ENCODE measurements around the gene XDH.
A peak's percentile ranks its signal among the peaks of the same experiment; 100 is the strongest.

XDH gene

DNA sequence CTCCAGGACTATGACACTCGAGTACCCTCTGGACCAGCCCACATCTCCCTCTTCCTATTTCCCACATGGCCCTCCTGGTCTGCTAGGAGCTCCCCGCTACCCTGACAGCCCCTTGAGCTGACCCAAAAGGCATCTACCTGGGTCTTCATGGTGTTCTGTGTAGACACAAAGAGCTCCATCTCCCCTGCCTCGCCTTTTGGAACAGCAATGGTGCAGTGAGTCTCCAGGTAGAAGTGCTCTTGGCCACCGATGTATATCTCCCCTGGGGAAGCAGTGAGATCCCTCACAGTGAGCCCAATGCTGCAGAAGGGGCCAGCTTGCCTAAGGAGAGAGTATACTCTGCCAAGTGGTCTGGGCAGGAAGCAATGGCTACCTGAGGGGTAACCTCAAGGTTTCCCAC is 47.8 kb downstream of the XDH start:
- no peak overlapping the region for H2AFZ ChIP-seq (ENCODE audit: low read length, unreplicated experiment)
- H3K79me2 ChIP-seq (ENCODE audit: control insufficient read depth, insufficient read depth, low read length, unreplicated experiment) = no peaks in the 10 kb centered on the region
- H3K36me3 ChIP-seq (ENCODE audit: insufficient read depth, low read length) = no peaks in the 10 kb centered on the region
- no peak overlapping the region for H3K4me3 ChIP-seq (ENCODE audit: low read depth, low read length)
- H3K4me1 ChIP-seq (ENCODE audit: control insufficient read depth, insufficient read depth, low read length, unreplicated experiment) = no peaks in the 10 kb centered on the region
- no peaks in the 10 kb centered on the region for H3K27me3 ChIP-seq (ENCODE audit: insufficient read depth, low read length)
- no peak overlapping the region for H3K27ac ChIP-seq (ENCODE audit: low read depth, low read length)

DNA sequence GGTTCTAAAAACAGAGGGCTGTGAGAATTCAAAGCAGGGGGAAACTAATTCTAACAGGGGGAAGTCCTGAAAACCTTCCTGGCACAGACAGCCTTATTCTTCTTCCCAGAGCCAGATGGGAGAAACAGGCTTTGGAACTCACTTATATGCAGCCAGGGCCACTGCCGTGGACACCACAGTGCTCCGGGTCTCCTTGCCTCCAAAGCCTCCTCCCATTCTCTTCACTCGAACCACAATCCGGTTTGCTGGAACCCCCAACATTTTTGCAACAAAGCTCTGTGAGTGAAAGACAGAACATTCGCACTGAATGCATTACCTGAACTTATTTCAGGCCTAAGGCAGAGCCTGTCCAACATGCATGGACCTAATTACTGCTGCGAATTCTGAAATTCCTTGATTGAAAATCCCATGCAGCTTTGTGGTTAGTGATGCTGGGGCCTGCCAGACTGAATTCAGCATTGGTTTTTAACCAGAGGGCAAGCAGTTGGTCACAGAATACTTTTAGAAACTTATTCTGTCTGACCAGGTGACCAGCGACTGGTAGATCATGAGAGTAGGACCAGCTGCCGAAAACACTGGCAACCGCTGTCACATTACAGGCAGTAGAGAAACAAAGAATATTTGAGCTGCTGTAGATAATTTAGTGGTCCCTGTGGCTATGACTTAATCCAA is 48.6 kb downstream of the XDH start:
- Histone ChIP-seq H3K27me3 (ENCODE audit: insufficient read depth, low read length) (no peaks in the 10 kb centered on the region), H3K36me3 (ENCODE audit: insufficient read depth, low read length) (no peaks in the 10 kb centered on the region), H3K79me2 (ENCODE audit: control insufficient read depth, insufficient read depth, low read length, unreplicated experiment) (no peaks in the 10 kb centered on the region), H3K4me1 (ENCODE audit: control insufficient read depth, insufficient read depth, low read length, unreplicated experiment) (no peaks in the 10 kb centered on the region), H3K4me3 (ENCODE audit: low read depth, low read length) (no peak overlapping the region), H3K27ac (ENCODE audit: low read depth, low read length) (no peak overlapping the region), H2AFZ (ENCODE audit: low read length, unreplicated experiment) (no peak overlapping the region)

DNA sequence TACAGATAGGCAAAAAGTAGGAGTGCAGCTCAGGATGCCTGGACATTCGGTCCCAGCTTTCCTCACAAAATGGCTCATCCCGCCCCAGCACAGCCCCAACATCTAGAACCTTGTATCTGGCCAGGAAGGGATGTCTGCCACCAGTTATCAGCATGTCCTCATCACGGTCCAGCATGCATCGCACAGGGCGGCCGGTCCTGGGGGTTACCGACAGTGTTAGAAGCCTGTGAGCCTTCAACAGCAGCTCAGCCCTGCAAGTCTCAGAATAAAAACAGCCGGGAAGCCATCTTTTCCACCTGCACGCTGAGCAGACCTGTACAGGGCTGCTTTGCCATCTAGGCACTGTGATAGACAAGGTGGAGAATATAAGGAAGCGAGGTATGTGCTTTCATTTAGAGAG is 49.2 kb downstream of the XDH start:
- H3K27me3 ChIP-seq (ENCODE audit: insufficient read depth, low read length) = no peaks in the 10 kb centered on the region
- H3K27ac ChIP-seq (ENCODE audit: low read depth, low read length) = no peak overlapping the region
- H3K4me3 ChIP-seq (ENCODE audit: low read depth, low read length) = no peak overlapping the region
- H3K36me3 ChIP-seq (ENCODE audit: insufficient read depth, low read length) = no peaks in the 10 kb centered on the region
- no peaks in the 10 kb centered on the region for H3K79me2 ChIP-seq (ENCODE audit: control insufficient read depth, insufficient read depth, low read length, unreplicated experiment)
- no peaks in the 10 kb centered on the region for H3K4me1 ChIP-seq (ENCODE audit: control insufficient read depth, insufficient read depth, low read length, unreplicated experiment)
- no peak overlapping the region for H2AFZ ChIP-seq (ENCODE audit: low read length, unreplicated experiment)

DNA sequence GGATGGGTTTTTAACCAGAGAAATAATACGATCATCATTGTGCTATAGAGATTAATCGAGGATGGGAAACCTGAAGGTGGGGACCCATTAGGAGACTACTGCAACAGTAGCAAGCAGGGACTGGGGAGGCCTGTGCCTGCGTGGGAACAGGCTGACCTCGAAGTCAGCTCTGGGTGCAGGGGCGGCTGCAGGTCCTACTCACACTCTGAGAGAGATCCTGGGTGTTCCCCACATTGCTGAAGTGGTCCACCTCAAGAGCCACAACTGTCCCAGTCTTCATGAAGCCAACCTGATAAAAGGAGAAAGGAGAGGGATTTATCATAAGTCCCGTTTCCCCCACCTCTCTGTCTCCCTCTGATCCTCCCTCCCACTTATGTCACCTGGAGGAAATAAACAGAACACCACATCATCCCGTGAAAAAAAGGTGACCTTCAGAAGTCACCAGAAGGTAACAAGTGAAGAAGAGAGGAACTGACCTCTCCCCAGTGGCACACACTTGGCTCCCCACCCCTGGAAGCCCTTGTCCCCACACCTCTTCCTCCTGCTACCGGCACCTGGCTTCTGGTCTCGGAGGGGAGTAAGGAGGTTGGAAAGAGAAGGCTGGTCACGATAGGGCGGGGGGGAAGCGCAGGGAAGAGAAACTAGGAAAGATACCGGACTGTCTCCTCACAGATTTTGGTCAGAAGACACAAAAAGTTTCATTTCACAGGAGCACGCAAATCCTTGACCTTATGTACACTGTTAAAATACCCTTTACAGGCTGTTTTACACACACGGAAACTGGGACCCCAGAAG is 50.4 kb downstream of the XDH start:
- H2AFZ ChIP-seq (ENCODE audit: low read length, unreplicated experiment) = no peak overlapping the region
- H3K4me1 ChIP-seq (ENCODE audit: control insufficient read depth, insufficient read depth, low read length, unreplicated experiment) = no peaks in the 10 kb centered on the region
- H3K27ac ChIP-seq (ENCODE audit: low read depth, low read length) = no peak overlapping the region
- no peaks in the 10 kb centered on the region for H3K36me3 ChIP-seq (ENCODE audit: insufficient read depth, low read length)
- H3K79me2 ChIP-seq (ENCODE audit: control insufficient read depth, insufficient read depth, low read length, unreplicated experiment) = no peaks in the 10 kb centered on the region
- no peak overlapping the region for H3K4me3 ChIP-seq (ENCODE audit: low read depth, low read length)
- no peaks in the 10 kb centered on the region for H3K27me3 ChIP-seq (ENCODE audit: insufficient read depth, low read length)

DNA sequence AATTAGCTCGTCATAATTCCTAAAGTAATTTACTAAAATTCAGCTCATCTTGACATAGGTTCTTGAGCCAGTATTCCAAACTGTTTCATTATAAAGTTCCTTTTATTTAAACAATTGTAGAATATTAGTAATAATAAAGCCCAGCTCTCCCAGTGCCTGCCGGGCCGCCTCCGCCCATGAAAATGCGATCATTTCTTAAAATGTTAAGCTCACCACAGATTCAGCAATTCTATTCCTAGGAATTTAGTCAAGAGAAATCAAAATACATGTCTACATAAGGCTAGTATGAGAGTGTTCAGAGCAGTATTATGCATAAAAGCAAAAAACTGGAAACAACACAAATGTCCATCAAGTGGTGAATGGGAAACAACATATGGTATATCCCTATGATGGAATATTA is 52.0 kb downstream of the XDH start:
- no peaks in the 10 kb centered on the region for H3K36me3 ChIP-seq (ENCODE audit: insufficient read depth, low read length)
- no peak overlapping the region for H3K4me3 ChIP-seq (ENCODE audit: low read depth, low read length)
- H3K27ac ChIP-seq (ENCODE audit: low read depth, low read length) = no peak overlapping the region
- no peak overlapping the region for H2AFZ ChIP-seq (ENCODE audit: low read length, unreplicated experiment)
- H3K79me2 ChIP-seq (ENCODE audit: control insufficient read depth, insufficient read depth, low read length, unreplicated experiment) = no peaks in the 10 kb centered on the region
- no peaks in the 10 kb centered on the region for H3K27me3 ChIP-seq (ENCODE audit: insufficient read depth, low read length)
- no peaks in the 10 kb centered on the region for H3K4me1 ChIP-seq (ENCODE audit: control insufficient read depth, insufficient read depth, low read length, unreplicated experiment)

DNA sequence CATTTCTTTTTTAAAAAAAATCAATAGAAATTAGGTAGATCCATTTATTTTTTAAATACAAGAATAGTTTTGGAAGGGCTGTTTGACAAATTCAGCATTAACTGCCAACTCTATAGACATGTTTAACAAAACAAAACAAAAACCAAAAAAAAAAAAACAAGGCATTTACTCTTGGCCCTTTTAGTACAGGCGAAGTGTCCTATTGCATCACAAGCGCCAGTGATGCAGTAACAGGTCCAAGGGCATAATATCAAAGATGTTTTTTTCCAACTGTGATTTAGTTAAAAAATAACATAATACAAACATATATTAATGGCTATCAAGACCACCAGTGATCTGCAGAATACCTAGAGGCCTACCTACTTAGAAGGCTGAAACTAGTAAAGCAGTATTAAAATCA is 55.3 kb downstream of the XDH start:
- H3K4me1 ChIP-seq (ENCODE audit: control insufficient read depth, insufficient read depth, low read length, unreplicated experiment) = no peaks in the 10 kb centered on the region
- no peaks in the 10 kb centered on the region for H3K36me3 ChIP-seq (ENCODE audit: insufficient read depth, low read length)
- H2AFZ ChIP-seq (ENCODE audit: low read length, unreplicated experiment) = no peak overlapping the region
- no peak overlapping the region for H3K27ac ChIP-seq (ENCODE audit: low read depth, low read length)
- no peaks in the 10 kb centered on the region for H3K27me3 ChIP-seq (ENCODE audit: insufficient read depth, low read length)
- H3K79me2 ChIP-seq (ENCODE audit: control insufficient read depth, insufficient read depth, low read length, unreplicated experiment) = no peaks in the 10 kb centered on the region
- no peak overlapping the region for H3K4me3 ChIP-seq (ENCODE audit: low read depth, low read length)

DNA sequence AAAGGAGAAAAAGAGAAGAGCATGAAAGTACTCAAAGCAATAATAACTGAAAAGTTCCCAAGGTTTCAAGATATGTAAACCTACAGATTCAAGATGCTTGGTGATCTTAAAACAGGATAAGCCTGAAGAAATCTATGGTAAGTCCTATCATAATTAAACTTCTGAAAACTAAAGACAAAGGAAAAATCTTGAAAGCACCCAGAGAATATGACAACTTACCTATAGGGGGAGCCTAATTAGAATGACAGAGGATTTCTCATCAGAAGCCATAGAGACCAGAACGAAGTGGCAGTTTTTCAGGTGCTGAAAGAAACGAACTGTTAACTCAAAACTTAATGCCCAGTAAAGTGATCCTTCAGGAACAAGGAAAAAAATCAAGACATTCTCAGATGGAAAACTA is 59.7 kb downstream of the XDH start:
- Histone ChIP-seq H3K27ac (ENCODE audit: low read depth, low read length) (no peak overlapping the region), H3K4me1 (ENCODE audit: control insufficient read depth, insufficient read depth, low read length, unreplicated experiment) (no peaks in the 10 kb centered on the region), H2AFZ (ENCODE audit: low read length, unreplicated experiment) (no peak overlapping the region), H3K4me3 (ENCODE audit: low read depth, low read length) (peak overlapping the region; percentile 48), H3K27me3 (ENCODE audit: insufficient read depth, low read length) (no peaks in the 10 kb centered on the region), H3K36me3 (ENCODE audit: insufficient read depth, low read length) (no peaks in the 10 kb centered on the region), H3K79me2 (ENCODE audit: control insufficient read depth, insufficient read depth, low read length, unreplicated experiment) (no peaks in the 10 kb centered on the region)

DNA sequence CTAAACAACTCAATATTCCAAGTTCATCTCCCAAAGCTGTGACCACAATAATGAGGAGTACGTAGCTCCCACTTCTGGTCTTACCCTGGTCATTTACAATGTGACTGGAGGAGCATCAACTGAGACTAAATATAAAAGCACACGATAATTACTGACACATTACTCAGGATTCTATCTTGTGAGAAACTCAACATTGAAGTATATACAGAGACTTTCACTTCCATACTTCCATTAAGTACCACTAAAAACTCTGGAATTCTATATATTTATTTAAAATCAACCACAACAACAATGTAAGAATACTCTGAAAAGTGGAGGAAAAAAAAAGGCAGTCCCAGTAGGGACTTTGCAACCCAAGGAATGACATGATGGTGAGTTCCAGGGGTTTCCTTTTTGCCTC is 61.4 kb downstream of the XDH start:
- H2AFZ ChIP-seq (ENCODE audit: low read length, unreplicated experiment) = no peak overlapping the region
- H3K27me3 ChIP-seq (ENCODE audit: insufficient read depth, low read length) = no peaks in the 10 kb centered on the region
- no peak overlapping the region for H3K4me3 ChIP-seq (ENCODE audit: low read depth, low read length)
- no peaks in the 10 kb centered on the region for H3K79me2 ChIP-seq (ENCODE audit: control insufficient read depth, insufficient read depth, low read length, unreplicated experiment)
- H3K27ac ChIP-seq (ENCODE audit: low read depth, low read length) = no peak overlapping the region
- H3K36me3 ChIP-seq (ENCODE audit: insufficient read depth, low read length) = no peaks in the 10 kb centered on the region
- no peaks in the 10 kb centered on the region for H3K4me1 ChIP-seq (ENCODE audit: control insufficient read depth, insufficient read depth, low read length, unreplicated experiment)

DNA sequence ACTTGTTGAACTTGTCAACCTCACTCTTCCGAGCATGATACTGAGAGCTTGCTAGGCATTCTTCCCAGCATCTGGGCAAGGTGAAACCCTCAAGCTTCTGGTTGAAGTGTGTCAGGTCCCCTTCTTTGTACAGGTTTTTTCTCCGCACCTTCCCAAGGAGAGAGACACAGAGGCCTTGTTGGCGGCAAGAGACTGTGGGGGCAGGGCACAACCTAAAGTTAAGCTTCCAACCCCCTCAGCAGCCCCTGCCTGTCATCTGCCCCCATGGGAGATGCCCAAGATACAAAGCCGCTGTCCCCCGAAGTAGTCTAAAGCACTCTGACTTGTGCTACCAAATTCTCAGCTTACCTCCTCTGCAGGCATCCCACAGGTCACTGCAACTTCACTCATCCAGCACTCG is 64.9 kb downstream of the XDH start:
- Histone ChIP-seq H3K79me2 (ENCODE audit: control insufficient read depth, insufficient read depth, low read length, unreplicated experiment) (no peaks in the 10 kb centered on the region), H3K36me3 (ENCODE audit: insufficient read depth, low read length) (no peaks in the 10 kb centered on the region), H3K27ac (ENCODE audit: low read depth, low read length) (no peak overlapping the region), H2AFZ (ENCODE audit: low read length, unreplicated experiment) (no peak overlapping the region), H3K4me1 (ENCODE audit: control insufficient read depth, insufficient read depth, low read length, unreplicated experiment) (no peaks in the 10 kb centered on the region), H3K27me3 (ENCODE audit: insufficient read depth, low read length) (no peaks in the 10 kb centered on the region), H3K4me3 (ENCODE audit: low read depth, low read length) (no peak overlapping the region)

DNA sequence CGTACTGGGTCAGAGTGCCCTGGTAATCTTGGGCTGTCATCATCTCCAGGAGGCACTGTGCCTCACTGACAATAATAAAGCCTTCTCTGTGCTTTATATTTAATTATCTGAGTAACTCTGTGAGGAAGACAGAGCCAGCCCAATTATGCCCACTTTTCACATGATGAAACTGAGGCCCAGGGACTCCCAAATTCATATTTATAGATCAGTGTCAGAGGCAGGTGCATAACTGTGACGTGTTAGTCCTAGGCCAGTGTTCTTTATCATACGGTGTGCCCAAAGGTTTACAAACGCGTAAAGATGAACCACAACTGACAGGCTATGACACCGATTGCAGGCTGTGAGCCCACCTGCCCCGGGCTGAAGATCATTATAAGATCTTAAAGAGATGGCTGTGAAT is 65.4 kb downstream of the XDH start:
- Histone ChIP-seq H3K27ac (ENCODE audit: low read depth, low read length) (no peak overlapping the region), H3K79me2 (ENCODE audit: control insufficient read depth, insufficient read depth, low read length, unreplicated experiment) (no peaks in the 10 kb centered on the region), H3K4me1 (ENCODE audit: control insufficient read depth, insufficient read depth, low read length, unreplicated experiment) (no peaks in the 10 kb centered on the region), H3K36me3 (ENCODE audit: insufficient read depth, low read length) (no peaks in the 10 kb centered on the region), H3K27me3 (ENCODE audit: insufficient read depth, low read length) (no peaks in the 10 kb centered on the region), H2AFZ (ENCODE audit: low read length, unreplicated experiment) (no peak overlapping the region), H3K4me3 (ENCODE audit: low read depth, low read length) (no peak overlapping the region)

DNA sequence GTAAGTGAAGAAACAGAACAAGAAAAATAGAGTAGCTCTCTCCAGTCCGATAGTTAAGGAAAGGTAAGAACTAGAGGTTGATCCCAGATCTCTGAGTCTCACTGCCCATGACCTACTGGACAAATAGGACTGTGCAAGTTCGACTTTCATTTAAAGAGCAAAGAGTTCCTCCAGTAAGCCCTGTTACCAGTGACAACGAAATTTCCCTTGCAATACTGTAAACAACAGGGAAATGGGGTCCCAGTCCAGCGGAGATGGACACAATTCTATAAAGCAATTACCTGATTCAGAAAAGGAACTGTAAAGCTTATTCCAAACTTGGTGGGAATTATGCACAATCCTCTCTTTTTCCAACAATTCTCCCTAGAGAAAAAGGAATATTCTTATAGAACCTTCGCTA is 65.9 kb downstream of the XDH start:
- H3K27me3 ChIP-seq (ENCODE audit: insufficient read depth, low read length) = no peaks in the 10 kb centered on the region
- no peak overlapping the region for H3K27ac ChIP-seq (ENCODE audit: low read depth, low read length)
- no peaks in the 10 kb centered on the region for H3K79me2 ChIP-seq (ENCODE audit: control insufficient read depth, insufficient read depth, low read length, unreplicated experiment)
- no peak overlapping the region for H2AFZ ChIP-seq (ENCODE audit: low read length, unreplicated experiment)
- no peak overlapping the region for H3K4me3 ChIP-seq (ENCODE audit: low read depth, low read length)
- H3K36me3 ChIP-seq (ENCODE audit: insufficient read depth, low read length) = no peaks in the 10 kb centered on the region
- no peaks in the 10 kb centered on the region for H3K4me1 ChIP-seq (ENCODE audit: control insufficient read depth, insufficient read depth, low read length, unreplicated experiment)
